Skin of body (tissue), 2 donors: ENCODE results near the gene FHOD1. TPM values are rescaled to one million over a fixed set of nuclear protein-coding genes. Genes with fewer than 3 reads are reported as not detected.

Experiments
- DNase-seq: peaks from one replicate; lab custom pipeline; 2025; lab: John Stamatoyannopoulos, UW
- total RNA-seq: library from RNA; depleted of rRNA; stranded (reverse); fragments of >200 nt; gene quantifications from one replicate; pipeline ENCODE4 v1.2.3, GENCODE V29; 2014

The FHOD1 gene
- total RNA-seq = 8.0 TPM

DNA sequence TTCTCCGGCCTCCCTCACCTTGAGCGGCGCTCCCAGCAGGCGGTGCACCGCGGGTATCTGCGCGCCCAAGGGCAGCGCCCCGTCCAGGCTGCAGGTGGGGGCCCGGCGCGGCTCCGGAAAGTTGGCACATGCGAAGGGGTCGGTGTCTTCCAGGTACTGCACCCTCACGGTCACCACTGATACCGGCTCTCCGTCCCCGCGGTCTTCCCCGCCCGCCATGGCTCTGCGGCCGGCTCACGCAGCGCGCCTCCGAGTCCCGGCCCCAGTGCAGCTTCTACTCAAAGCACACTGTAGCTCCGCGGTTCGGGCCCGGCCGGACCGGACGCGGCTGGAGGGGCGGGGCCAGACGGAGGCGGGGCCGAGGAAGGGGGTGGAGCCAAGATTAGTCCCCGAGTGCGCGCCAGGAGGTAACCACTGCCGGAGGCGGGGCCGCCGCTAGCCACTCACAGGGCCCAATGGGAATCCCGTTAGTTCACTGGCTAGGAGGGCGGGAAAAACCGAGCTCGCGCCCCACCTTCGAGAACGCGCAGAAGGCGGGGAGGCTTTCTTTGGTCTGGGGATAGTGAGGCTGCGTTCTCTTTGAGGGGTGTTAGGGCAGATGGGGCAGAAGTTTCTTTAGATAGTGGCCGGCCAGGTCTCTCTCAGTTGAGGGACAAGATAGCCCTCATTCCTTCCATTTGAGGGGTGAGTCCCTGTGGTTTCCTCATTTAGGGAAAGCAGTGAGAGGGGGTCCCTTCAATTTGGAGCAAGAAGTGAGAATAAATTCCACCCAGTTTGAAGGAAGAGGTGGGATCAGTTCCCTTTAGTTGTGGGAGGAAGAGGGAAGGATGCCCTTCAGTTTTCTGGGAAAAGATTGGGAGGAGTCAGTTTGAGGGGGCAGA, at the start of gene FHOD1:
Gene FHOD1, minus strand, starts transcription at position 290 of the 881 bp plus-strand sequence. Its CDS starts 71 bp downstream, at position 219.
- peak; percentile 94 for DNase-seq

DNA sequence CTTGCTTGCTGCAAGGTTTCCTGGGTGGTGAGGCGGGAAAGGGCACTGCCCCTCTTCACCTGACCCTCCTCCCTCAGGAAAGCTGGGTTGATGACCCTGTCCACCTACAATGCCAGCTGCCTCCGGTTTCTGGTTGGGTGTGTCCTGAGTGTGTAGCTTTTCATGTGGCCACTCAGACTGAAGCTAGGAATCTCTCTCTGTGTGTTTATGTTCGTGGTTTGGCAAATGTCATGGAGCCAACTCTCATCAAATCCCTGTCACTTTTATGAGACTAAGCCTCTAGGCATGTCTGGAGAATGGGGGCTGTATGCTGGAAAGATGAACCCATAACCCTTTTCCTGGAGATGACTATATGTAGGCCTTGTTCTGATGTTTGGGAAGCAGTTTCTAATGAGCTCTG, 49.1 kb upstream of the FHOD1 start:
- no peak for DNase-seq

DNA sequence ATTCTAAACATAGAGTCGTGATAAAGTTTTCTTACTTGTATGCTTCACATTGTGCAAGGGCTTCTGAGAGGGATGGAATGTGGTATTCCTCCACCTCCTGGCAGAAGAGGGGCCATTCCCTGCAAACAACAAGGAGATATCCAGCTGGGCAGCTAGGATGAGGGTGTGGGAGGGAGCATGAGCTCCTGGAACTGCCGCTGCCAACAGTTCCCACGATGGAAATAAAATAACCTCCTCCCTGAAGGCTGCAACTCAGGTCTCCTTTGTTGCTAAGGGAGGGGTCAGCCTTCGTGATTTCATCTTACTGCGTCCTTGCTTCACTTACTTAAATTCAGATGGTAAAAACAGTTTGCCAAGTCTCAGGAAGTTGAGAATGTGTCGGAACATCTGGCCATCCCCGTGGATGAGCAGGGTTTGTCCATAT, 47.7 kb upstream of the FHOD1 start:
- no peak for DNase-seq

DNA sequence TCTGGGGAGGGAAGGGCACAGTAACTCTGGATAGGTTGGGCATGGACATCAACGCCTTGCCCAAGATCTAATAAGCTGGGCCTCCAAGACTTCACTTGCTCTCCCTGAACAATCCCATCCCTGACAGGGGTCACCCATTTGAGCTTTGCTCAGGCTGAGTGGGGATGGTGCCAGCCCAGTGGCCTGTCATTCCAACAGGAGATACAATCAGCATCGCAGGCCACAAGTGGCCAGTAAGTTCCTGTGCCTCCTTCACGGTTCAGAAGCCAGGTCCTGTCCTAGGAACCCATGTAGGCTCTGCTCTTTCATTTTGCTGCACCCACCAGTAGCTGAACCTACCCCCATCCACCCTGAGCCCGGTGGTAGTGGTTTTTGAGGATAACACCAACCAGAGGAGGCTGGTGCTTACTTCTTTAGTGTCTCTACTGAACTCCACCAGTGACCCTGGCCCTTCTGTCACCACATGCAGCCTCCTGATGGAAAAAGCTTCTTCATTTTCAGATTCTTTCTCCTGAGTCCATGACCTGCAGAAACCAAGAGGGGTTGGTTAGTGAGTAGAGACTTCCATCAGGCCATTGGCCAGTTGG, 47.0 kb upstream of the FHOD1 start:
- DNase-seq = no peak

DNA sequence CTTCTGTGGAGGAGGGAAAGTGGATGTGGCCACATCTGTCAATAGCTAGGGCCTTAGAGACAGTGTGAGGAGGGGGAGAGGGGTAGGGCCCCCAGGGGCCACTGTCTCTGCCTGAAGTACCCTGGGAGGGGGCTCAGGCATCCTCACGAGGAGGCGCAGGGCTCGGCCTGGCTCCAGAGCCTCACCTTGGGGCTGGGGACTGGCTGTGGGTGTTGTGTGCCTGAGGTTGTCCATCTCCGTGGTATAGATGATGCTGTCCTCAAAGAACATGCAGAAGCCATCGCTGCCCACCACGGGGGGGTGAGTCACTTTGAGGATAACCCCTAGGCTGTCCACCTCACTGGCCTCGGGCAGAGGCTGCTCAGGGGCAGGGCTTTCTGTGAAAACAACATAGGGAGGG, 44.2 kb upstream of the FHOD1 start:
- DNase-seq = no peak

DNA sequence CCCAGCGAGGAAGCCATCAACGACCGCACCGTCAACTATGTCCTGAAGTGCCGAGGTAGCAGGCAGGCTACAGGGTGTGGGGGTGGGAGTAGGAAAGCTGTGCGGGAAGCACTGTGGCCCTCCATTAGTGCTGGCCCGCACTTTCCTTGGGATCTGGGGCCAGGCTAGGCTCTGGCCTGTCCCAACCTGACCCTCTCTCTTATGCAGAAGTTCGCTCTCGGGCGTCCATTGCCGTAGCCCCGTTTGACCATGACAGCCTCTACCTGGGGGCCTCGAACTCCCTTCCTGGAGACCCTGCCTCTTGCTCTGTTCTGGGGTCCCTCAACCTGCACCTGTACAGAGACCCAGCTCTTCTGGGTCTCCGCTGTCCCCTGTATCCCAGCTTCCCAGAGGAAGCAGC, 40.7 kb upstream of the FHOD1 start:
- DNase-seq = no peak

DNA sequence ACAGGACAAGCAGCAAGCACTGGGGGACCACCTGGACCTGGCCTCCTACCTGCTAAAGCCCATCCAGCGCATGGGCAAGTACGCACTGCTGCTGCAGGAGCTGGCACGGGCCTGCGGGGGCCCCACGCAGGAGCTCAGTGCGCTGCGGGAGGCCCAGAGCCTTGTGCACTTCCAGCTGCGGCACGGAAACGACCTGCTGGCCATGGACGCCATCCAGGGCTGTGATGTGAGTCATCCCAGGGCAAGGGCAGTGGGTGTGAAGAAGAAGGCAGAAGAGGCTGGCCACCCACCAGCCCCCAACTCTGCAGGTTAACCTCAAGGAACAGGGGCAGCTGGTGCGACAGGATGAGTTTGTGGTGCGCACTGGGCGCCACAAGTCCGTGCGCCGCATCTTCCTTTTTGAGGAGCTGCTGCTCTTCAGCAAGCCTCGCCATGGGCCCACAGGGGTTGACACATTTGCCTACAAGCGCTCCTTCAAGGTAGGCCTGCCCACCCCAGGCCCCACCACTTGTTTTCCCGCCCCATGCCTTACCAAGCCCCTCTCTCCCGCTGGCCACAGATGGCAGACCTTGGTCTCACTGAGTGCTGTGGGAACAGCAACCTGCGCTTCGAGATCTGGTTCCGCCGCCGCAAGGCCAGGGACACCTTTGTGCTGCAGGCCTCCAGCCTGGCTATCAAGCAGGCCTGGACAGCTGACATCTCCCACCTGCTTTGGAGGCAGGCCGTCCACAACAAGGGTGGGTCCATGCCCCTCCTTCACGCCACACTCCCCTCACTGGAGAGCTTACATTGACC, 39.4 kb upstream of the FHOD1 start:
- no peak for DNase-seq

DNA sequence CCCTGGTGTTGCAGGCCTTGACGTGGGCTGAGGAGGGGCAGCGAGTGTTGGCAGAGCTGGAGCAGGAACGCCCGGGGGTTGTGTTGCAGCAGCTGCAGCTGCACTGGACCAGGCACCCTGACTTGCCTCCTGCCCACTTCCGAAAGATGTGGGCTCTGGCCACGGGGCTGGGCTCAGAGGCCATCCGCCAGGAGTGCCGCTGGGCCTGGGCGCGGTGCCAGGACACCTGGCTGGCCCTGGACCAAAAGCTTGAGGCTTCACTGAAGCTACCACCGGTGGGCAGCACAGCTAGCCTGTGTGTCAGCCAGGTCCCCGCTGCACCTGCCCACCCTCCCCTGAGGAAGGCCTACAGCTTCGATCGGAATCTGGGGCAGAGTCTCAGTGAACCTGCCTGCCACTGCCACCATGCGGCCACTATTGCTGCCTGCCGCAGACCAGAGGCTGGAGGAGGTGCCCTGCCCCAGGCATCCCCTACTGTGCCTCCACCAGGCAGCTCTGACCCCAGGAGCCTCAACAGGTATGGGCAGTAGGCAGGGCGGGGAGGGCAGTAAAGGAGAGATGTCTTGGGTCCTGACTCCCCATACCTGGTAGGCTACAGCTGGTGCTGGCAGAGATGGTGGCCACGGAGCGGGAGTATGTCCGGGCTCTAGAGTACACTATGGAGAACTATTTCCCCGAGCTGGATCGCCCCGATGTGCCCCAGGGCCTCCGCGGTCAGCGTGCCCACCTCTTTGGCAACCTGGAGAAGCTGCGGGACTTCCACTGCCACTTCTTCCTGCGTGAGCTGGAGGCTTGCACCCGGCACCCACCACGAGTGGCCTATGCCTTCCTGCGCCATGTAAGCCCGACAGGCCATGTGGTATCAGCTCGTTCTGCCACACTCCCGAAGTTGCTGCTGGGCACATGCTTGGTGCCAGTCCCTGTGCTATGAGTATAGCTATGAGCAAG, 37.7 kb upstream of the FHOD1 start:
- DNase-seq = no peak

DNA sequence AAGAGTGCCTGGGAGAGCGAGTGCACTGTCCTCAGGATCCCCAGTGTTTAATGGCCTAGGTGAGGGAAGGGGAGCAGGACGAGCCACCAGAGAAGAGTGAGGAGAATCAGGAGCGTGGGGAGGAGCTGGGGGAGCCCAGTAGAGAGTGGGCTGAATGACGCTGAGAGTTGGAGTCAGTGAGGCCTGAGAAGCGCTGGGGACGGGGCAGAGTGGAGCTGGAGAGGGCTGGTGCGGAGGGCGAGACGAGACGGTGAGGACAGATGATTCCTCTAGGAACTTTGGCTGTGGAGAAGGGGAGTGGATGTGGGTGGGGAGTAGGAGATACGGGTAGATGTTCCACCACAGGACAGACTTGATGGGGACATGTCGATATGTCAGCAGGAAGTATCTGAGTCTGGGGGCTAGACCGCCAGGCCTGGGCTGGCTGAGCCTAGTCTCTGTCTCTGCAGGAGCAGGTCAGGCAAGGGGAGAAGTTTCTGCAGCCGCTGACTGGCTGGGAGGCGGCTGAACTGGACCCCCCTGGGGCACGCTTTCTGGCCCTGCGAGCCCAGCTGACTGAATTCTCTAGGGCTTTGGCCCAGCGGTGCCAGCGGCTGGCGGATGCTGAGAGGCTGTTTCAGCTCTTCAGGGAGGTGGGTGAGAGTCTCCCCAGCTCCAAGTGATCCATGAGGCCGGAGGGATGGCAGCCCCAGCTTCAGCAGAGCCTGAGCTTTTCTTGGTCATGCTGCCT, 36.7 kb upstream of the FHOD1 start:
- no peak for DNase-seq

DNA sequence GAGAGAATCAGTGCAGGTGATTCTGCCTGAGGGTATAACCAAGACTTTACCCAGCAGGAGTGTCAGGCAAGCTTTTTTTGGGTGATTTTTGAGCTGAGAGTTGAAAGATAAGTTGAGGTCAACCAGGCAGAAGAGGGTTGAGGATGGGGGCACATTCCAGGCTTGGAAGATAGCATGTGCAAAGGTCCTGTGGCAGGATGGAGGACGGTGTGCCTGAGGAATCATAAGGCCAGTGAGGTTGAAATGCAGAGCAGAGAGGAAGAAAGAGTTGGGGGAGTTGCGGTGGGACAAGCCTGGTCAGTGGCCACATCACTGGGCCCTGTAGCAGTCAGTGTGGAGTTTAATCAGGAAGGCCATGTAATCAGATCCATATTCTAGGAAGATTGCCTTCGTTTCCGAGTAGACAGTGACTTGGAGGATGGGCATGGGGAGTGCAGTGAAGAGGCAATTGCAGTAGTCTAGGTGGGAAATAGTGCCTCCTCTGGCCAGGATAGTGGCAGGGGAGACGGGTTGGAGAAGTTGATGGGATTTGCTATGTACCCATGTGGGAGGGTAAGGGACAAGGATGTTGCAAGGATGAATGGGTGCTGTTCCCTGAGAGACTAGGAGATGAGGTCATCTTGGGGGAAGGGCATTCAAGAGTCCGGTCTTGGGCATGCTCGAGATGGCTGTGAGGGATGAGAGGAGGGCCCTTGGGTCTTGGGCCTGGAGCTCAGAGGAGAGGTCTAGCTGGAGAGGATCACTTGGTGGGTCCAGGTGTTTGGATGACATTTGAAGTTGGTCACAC, 36.0 kb upstream of the FHOD1 start:
- no peak for DNase-seq

DNA sequence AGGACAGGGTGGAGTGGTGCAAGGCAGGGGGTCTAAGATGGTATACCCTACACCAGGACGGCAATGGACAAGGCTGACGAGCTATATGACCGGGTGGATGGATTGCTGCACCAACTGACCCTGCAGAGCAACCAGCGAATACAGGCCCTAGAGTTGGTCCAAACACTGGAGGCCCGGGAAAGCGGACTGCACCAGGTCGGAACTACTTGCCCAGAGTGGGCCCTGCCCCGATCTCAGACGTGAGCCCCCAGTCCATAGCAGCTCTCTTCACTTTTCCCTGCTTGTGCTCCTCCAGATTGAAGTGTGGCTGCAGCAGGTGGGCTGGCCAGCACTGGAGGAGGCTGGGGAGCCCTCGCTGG, 35.1 kb upstream of the FHOD1 start:
- no peak for DNase-seq

DNA sequence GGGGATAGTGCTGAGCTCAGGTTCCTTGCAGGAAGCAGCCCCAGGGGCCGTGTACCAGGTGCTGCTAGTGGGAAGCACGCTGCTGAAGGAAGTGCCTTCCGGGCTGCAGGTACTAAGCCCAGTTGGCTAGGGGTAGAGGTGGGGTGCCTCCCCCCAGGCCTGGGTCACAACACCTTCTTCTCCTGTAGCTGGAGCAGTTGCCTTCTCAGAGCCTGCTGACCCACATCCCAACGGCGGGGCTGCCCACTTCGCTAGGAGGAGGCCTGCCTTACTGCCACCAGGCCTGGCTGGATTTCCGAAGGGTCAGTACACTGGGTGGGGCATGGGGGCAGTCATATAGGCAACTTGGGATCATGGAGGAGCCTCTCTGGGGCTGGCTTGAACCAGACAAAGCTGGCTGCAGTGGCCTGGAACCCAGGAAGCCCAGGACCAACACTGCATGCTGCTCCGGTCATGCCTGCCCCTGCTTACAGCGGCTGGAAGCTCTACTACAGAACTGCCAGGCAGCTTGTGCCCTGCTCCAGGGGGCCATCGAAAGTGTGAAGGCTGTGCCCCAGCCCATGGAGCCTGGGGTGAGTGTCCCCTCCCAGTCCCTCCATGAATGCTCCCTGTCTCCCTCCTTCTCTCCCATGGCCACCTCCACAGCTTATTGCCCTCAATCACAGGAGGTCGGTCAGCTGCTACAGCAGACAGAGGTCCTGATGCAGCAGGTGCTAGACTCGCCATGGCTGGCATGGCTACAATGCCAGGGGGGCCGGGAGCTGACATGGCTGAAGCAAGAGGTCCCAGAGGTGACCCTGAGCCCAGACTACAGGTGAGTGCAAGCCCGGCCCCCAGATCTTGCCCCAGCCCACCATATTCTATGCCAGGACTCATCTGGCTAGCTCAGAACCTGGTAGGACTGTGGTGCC, 34.5 kb upstream of the FHOD1 start:
- DNase-seq = no peak

DNA sequence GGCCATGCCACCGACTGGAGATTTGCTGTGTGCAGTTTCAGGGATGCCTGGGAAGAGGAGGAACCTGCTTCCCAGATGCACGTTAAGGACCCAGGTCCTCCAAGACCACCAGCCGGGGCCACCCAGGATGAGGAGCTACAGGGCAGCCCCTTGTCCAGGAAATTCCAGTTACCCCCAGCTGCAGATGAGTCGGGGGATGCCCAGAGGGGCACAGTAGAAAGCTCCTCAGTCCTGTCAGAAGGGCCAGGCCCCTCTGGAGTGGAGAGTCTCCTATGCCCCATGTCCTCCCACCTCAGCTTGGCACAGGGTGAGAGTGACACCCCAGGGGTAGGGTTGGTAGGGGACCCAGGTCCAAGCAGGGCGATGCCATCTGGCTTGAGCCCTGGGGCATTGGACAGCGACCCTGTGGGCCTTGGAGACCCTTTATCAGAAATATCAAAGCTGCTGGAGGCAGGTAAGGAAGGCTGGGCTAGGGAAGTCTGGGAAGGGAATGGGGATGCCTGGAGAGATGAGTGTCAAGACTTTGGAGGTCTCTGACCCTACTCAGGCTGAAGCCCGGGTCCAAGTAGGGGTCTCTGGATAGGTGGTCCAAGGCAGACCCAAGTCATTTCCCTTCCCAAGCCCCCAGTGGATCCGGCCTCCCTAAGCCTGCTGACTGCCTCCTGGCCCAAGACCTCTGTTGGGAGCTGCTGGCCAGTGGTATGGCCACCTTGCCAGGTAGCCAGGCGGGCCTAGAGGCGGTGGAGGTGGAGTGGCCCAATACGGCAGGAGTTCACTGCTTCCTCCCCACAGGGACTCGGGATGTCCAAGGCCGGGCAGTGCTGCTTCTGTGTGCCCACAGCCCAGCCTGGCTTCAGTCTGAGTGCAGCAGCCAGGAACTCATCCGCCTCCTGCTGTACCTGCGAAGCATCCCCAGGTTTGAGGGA, 33.1 kb upstream of the FHOD1 start:
- no peak for DNase-seq

DNA sequence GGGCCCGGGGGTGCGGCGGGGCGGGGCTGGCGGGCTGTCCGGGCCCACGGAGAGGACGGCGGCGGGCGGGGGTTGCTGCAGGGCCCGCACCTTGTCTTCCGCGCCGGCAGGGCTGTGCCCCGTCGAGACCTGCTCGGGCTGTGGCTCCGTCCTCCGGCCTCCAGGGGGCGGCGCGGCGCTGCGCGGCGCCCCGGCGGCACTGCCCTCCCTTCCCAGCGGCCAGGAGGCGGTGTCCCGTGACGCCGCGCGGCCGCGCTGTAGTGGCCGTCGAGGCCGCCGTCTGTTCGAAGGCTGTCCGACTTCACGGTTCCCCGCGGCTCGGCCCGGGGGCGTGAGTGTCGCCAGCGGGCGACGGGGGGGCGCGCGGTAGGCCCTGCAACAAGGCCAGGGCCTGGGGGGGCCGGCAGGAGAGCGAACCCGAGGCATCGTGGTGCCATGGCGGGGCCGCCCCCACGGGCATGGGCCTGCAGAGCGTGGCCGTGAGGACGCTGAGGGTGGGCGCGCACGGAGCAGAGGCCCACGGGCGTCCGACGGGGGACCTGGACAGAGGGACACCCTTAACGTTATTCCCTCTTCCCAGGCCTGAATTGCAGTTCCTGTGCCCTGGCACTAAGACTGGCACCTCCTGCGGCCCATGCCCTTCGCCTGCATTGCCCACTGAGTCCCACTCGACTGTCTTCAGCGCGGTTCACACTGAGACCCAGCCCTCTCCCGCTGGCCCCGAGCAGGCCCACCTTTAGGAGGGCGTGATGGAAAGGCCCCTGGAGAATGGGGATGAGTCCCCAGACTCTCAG, 32.2 kb upstream of the FHOD1 start, which contains the start of gene PLEKHG4:
Gene PLEKHG4, plus strand, starts transcription at position 237 of the 794 bp plus-strand sequence. Its CDS starts 513 bp downstream, at position 750.
- peak; percentile 50 for DNase-seq

DNA sequence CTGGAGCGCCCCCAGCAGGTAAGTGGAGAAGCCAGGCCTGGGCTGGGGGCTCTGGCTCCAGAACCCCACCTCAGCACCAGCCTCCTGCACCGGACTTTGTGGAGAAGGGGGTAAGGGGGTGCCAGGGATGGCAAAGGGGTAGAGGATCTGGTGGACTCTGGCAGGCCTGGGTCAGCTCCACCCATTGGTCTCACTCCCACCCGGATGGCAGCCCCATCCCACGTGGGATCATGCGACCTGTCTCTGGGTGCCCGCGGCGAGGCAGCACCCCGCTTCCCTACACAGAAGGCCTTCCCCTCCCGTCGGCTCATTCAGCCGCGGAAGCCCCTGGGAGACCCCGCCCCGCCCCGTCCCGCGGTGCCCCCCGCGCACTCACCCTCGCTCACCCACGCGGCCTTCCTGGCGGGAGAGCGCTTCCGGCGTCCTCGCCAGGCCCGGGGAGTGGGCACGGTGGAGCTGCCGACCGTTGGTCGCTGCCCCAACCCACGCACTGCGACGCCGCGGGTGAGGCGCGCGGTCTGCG, 31.6 kb upstream of the FHOD1 start:
- no peak for DNase-seq
